HG03060 (cell line): ENCODE measurements around the gene HTN3.
"Not testable (repeated sequence)": the region's sequence is repeated elsewhere in the genome, so short reads cannot be mapped to it uniquely, and the experiment has no call there.

ENCODE experiments used
- ATAC-seq: cut with Tn5 transposase; IDR thresholded peaks from one replicate; pipeline ENCODE4 v1.9.1; 2021; ENCODE audit warnings: low read depth, moderate number of reproducible peaks; ENCODE audit not compliant: unreplicated experiment

Gene HTN3

DNA sequence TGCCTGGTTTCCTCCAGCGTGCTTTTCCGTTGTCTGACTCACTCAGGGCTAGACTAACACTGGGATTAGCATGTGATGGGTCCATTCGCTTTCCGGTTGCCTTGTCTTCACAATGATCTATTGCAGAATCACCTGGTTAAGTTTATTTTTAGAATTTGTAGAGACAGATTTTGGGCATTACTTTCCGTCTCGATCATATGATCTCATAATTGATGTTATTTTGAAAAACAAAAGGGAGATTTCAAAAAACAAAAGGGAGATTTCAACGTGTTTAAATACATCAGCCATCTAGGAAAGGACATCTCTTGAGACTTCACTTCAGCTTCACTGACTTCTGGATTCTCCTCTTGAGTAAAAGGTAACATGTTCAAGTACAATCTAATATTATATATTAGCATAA is at the start of gene HTN3:
Gene HTN3, plus strand, starts transcription at position 301 of the 400 bp plus-strand sequence. CDS start 2,282 bp downstream, outside the sequence.
- ATAC-seq: not testable (repeated sequence)

DNA sequence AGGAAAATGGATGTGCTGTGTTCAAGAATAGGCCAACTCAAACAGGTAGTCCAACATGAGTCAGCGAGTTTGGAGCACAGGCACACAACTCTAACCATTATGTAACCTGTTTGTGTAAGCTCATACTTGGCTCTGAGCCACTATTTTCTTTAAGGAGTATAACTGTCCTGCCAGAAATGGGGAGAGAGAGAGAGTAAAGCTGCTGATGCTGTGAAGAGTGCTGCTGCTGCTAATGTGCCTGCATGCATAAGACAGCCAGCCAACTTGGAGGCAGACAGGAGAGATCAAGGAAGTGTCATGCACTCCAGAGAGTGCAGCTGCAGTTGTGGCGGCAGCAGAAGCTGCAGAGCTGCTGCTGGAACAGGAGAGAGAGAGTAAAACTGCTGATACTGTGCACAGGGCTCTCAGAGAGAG is 44.2 kb upstream of the HTN3 start:
- ATAC-seq: no peak

DNA sequence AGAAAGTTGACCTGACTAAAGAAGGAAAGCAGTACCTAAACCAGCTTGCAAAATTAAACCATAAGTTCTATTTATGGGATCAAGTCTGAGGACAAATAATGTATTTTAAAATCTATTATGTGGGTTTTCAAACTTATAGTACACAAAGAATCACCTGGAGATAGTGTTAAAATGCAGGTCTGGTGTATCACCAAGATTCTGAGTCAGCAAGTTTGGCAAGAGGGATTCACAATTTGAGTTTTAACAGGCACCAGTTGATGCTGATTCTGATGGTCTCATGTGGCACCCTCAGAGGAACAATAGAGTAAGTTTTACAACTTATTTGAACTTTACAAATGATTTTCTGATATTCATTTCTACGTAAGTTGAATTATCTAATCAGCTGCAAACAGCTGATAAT is 41.6 kb upstream of the HTN3 start:
- ATAC-seq: no peak

DNA sequence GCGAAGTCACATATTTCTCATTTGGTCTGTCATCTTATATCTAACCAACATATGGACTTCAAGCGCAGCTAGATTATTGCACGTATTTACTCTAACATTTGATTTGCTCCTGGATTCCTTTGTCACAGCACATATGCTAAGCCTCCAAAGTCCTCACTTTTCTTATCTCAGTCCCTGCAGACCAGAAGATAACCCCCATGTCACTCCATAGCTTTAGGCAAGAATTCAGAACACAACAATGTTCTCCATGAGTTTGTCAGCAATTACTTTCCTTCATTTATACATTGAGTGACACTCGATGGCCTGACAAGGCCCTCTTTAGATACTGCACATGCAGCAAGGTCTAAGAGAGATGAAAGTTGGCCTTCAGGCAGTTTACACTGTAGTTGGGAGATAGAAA is 37.2 kb upstream of the HTN3 start:
- ATAC-seq: no peak

DNA sequence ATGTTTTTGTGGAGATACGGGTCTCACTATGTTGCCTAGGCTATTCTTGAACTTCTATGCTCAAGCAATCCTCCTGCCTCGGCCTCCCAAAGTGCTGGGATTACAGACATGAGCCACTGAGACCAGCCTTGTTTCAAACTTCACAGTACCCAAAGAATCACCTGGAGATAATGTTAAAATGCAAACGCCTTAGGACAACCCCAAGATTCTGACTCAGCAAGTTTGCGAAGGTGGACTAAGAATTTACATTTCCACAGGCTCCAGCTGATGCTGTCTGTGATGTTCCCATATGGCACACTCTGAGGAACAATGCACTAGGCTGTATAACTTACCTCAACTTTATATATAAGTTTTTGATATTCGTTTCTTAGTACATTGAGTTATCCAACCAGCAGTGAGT is 33.5 kb upstream of the HTN3 start:
- ATAC-seq: no peak

DNA sequence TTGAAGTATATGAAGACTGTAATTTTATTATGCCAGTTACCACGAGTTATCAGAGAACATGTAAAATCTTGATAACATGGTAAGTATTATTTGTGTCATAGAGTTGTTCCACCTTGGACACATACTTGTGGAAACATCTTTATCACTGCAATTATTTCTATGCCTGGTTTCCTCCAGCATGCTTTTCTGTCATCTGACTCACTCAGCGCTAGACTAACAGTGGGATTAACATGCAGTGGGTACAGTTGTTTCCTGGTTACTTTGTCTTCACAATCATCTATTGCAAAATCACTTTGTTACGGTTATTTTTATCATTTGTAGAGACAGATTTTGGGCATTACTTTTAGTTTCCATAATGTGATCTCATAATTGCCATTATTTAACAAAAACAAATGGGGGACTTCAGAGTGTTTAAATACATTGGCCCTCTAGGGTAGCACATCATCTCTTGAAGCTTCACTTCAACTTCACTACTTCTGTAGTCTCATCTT is 32.7 kb upstream of the HTN3 start, which contains the start of gene STATH:
Gene STATH, plus strand, starts transcription at position 441 of the 491 bp plus-strand sequence. CDS start 2,472 bp downstream, outside the sequence.
- no peak for ATAC-seq

DNA sequence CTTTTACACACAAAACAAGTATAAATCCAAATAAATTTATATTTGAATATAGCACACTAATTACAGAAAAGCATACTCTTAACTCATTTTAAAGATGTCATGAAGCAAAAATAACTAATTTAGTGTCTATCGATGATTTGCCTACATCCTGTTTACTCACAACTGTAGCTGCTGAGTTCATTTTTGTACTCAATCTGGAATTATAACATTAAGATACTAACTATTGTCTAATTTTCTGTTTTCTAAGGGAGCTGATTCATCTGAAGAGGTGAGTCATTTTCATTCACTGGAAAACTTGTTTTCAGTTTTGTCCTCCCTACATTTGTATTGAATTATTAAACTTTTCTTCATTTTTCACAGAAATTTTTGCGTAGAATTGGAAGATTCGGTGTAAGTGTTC is 28.8 kb upstream of the HTN3 start:
- ATAC-seq: no peak

DNA sequence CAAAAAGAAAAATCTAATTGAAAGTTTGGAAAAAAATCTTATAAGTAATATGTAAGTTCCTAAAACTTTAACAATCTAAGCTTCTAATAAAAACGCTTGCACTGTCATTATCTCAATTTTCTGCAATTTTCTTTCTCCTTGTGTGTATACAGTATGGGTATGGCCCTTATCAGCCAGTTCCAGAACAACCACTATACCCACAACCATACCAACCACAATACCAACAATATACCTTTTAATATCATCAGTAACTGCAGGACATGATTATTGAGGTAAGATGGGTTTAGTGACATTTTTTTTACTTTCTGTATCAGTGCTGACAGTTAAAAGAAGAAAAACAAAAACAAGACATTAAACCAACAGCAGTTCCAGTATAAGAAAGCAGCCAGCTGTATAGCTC is 27.5 kb upstream of the HTN3 start:
- no peak for ATAC-seq

DNA sequence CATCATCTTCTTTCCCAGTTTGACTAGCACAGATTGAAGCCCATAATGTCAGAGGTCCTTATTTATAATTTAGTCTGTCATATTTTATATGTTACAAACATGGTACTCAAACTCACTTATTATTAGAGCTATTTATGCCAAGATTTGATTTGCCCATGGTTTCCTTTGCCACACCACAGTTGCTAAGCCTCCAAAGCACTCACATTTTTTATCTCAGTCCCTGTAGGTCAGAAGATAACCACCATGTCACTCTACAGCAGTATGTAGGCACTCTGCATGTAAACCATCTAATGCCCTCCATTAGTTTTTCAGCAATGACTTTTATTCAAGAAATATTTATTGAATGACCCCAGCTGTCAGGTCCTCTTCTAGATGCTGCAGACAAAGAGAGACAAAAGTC is 25.8 kb upstream of the HTN3 start:
- no peak for ATAC-seq

DNA sequence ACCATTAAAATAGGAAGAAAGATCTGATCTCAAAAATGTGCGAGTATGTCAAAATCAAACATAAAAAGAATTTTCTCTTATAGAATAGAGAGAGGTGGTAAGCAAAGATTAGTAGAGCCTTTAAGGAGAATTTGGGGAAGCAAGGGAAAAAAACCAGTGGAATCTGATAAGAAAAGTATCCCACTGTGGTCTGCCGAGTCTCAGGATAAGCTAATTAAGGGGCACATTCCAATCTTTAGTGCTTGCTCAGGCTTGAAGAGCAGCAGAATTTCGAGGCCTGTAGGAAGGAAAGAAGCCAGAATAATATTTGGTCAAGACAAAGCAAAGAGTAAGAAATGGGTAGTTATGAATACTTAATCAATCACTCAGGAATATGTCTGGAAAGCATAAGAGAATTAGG is 19.5 kb upstream of the HTN3 start:
- ATAC-seq: no peak

DNA sequence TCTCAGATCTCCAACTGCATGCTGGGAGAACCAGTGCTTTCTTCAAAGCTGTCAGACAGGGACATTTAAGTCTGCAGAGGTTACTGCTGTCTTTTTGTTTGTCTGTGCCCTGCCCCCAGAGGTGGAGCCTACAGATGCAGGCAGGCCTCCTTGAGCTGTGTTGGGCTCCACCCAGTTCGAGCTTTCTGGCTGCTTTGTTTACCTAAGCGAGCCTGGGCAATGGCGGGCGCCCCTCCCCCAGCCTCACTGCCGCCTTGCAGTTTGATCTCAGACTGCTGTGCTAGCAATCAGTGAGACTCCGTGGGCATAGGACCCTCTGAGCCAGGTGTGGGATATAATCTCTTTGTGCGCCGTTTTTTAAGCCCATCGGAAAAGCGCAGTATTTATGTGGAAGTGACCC is 9.3 kb upstream of the HTN3 start:
- not testable (repeated sequence) for ATAC-seq

DNA sequence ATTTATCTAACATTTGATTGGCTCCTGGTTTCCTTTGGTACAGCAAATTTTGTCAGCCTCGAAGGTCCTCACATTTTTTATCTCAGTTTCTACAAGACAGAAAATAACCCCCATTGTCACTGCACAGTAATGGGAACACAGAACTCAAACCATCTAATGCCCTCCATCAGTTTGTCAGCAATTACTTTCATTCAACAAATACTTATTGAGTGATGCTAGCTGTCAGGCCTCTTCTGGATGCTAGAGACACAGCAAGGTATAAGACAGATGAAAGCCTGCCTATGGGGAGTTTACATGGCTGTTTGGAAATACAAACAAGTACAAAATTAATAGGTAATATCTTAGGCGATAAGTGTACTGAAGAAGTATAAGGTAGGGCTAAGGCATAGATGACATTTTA is 5.0 kb upstream of the HTN3 start:
- no peak for ATAC-seq

DNA sequence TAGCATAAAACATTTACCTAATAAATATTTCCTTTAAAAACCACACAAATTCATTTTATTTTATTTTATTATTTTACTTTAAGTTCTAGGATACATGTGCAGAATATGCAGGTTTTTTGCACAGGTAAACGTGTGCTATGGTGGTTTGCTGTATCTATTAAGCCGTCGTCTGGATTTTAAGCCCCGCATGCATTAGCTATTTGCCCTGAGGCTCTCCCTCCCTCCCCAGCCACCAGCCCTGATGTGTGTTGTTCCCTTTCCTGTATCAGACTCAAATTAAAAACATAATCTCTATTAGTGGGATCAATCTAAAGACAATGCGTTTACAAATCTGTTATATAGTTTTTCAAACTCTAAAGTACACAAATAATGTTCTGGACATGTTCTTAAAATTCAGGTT is 1.2 kb upstream of the HTN3 start:
- ATAC-seq: no peak

DNA sequence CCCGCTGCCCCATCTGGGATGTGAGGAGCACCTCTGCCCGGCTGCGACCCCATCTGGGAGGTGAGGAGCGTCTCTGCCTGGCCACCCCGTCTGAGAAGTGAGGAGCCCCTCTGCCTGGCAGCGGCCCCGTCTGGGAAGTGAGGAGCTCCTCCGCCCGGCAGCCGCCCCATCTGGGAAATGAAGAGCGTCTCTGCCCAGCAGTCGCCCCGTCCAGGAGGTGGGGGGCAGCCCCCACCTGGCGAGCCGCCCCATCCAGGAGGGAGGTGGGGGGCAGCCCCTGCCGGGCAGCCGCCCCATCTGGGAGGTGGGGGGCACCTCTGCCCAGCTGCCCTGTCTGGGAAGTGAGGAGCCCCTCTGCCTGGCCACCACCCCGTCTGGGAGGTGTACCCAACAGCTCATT is 9.3 kb downstream of the HTN3 start:
- not testable (repeated sequence) for ATAC-seq

DNA sequence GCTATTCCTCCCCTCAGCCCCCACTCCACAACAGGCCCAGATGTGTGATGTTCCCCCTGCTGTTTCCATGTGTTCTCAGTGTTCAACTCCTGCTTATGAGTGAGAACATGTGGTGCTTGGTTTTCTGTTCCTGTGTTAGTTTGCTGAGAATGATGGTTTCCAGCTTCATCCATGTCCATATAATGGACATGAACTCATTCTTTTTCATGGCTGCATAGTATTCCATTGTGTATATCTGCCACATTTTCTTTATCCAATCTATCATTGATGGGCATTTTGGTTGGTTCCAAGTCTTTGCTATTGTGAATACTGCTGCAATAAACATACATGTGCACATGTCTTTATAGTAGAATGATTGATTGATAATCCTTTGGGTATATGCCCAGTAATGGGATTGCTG is 11.7 kb downstream of the HTN3 start:
- not testable (repeated sequence) for ATAC-seq

DNA sequence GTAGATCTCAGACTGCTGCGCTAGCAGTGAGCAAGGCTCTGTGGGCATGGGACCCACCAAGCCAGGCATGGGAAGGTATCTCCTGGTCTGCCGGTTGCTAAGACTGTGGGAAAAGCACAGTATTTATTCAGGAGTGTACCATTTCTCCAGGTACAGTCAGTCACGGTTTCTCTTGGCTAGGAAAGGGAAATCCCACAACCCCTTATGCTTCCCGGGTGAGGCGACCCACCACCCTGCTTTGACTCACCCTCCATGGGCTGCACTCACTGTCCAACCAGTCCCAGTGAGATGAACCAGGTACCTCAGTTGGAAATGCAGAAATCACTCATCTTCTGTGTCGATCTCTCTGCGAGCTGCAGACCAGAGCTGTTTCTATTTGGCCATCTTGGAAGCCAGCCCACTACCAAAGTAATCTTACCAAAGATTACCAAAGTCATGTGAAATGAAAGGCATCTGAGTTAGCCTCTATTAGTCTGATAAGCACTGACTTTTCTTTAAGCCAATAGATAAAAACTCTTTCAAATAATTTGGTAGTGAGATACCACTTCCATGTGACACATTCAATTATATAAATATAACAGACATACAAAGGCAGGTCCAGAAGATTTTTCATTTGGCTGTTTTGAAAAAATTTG is 13.5 kb downstream of the HTN3 start:
- no peak for ATAC-seq

DNA sequence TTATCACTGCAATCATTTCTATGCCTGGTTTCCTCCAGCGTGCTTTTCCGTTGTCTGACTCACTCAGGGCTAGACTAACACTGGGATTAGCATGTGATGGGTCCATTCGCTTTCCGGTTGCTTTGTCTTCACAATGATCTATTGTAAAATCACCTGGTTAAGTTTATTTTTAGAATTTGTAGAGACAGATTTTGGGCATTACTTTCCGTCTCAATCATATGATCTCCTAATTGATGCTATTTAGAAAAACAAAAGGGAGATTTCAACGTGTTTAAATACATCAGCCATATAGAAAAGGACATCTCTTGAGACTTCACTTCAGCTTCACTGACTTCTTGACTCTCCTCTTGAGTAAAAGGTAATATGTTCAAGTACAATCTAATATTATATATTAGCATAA is 21.9 kb downstream of the HTN3 start, which contains the start of gene HTN1:
Gene HTN1, plus strand, starts transcription at position 301 of the 400 bp plus-strand sequence. CDS start 2,639 bp downstream, outside the sequence.
- ATAC-seq: not testable (repeated sequence)

DNA sequence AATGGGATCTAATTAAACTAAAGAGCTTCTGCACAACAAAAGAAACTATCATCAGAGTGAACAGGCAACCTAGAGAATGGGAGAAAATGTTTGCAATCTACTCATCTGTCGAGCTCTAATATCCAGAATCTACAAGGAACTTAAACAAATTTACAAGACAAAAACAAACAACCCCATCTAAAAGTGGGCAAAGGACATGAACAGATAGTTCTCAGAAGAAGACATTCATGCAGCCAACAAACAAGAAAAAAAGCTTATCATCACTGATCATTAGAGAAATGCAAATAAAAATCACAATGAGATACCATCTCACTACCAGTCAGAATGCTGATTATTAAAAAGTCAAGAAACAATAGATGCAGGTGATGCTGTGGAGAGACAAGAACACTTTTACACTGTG is 28.3 kb downstream of the HTN3 start:
- not testable (repeated sequence) for ATAC-seq

DNA sequence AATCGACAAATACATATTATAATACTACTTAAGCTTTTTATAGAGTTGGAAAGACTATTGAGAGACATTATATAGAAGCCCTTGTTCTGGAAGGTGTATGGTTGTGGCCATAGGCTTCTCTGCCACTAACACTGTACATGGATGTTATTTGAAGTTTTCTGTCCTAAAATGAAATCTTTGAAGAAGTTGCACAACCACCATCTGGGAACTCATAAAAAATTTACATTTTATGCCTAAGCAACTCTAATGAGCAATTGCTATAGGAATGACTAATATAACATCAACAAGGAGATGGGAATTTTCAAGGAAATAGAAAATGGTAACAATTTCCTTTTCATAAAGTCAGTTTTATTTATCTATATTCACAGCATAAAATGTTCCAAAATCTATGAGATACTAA is 29.4 kb downstream of the HTN3 start:
- no peak for ATAC-seq

DNA sequence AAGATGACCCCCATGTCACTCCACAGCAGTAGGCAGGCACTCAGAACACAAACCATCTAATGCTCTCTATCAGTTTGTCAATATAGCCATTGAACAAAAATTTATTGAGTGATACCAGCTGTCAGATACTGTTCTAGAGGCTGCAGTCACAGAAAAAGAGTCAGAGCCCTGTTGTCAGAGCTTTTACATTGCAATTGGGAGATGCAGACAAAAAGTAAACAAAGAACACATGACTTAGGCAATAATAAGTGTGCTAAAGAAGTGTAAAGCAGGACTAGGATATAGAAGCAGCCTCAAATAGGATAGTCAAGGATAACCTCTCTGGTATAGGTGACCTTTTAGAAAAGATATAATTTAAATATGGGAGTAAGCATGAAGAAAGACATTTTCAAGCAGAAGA is 30.9 kb downstream of the HTN3 start:
- no peak for ATAC-seq

DNA sequence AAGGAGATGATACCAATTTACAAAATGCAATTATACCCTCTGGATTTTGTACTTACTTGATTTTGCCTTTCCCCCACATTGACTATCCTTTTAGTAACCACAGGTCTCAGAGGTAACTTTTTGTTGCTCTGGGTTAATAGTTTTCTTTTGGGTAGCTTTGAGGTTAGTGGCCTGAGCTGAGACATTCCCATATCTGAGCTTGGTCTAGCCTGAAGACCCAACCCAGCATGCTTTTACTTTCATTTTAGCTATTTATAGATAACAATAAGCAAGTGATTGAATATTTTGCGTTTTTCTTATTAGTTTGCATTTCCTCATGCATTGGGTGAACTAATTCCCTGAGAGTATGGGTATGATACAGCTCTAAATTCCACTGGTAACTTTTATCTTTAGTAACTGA is 33.7 kb downstream of the HTN3 start:
- ATAC-seq: peak; percentile 80

DNA sequence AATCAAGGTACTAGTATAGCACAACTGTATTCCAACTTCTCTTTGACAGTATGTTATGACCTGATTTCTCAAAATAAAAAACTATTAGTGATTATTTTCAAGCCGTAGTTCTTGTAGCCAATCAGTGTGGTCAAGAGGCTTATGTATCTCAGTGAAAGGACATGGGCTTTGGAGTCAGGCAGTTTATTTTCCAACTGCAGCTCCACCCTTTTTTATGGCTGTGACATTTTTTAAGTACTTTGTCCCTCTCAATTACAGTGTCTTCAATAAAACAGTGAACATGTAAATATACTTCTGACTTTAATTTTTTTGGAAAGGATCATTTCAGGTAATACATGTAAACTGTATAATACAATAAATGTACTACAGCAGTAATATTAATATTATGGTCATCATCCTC is 51.9 kb downstream of the HTN3 start:
- ATAC-seq: no peak
